Sciatic nerve (tissue), 2 donors: Measurements from ENCODE around the gene MACROD2. TPM values are rescaled to one million over a fixed set of nuclear protein-coding genes. Genes with fewer than 3 reads are reported as not detected.

Source experiments
- ATAC-seq: fragments of 200-7000 bp; cut with Tn5 transposase; one replicate; pipeline ENCODE4 v1.9.1; 2020; ENCODE audit warnings: mild to moderate bottlenecking, moderate library complexity
- DNase-seq: peaks from one replicate; pipeline ENCODE4 v3.0.0-alpha.2; 2020; ENCODE audit warnings: low spot score
- intact Hi-C: fragments of 100-400 bp; cut with DNase I; formaldehyde crosslinking; loops from one replicate; pipeline ENCODE4 v1.14.2; 2022
- total RNA-seq: library from RNA; stranded (reverse); fragmentation: NEBNext Ultra II Directional; extraction: Animal tissue kit (Norgen Biotek cat#: 25700); gene quantifications from one replicate; pipeline ENCODE4 v1.2.1, GENCODE V29; 2021
- donor health status: DM: no; HTN: no; CAD: no.
- donor health status: DM: no; HTN: no; CAD: no.

Gene MACROD2
- total RNA-seq, 1 donor from 2014 or later, result 13.8 TPM

DNA sequence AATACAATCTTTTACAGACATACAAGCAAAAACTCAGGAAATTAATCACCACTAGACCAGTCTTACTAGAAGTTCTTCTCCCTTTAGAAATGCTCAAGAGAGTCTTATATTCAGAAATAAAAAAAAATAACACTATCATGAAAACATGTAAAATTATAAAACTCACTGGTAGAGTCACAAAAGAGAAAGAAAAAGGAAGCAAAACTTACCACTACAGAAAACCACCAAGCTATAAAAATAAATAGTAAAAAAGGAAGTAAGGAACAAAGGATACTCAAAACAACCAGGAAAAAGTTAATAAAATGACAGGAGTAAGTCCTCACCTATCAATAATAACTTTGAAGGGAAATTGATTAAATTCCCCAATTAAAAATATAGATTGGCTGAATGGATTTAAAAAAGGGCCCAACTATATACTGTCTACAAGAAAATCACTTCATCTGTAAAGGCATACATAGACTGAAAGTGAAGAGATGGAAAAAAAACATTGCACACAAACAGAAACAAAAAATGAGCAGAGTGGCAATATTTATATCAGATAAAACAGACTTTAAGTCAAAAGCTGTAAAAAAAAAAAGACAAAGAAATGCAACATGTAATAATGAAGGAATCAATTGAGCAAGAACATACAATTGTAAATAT lies 2088.4 kb downstream of the MACROD2 start:
- ATAC-seq (no peak), DNase-seq (no peak)
- intact Hi-C loops, result no loop called here

- intact Hi-C loops, result no loop called here
- ATAC-seq (peak; percentile 63), DNase-seq (no peak)
Observed at GRCh38 chr20:16095226-16095625, 2099.9 kb downstream of the MACROD2 start.

DNA sequence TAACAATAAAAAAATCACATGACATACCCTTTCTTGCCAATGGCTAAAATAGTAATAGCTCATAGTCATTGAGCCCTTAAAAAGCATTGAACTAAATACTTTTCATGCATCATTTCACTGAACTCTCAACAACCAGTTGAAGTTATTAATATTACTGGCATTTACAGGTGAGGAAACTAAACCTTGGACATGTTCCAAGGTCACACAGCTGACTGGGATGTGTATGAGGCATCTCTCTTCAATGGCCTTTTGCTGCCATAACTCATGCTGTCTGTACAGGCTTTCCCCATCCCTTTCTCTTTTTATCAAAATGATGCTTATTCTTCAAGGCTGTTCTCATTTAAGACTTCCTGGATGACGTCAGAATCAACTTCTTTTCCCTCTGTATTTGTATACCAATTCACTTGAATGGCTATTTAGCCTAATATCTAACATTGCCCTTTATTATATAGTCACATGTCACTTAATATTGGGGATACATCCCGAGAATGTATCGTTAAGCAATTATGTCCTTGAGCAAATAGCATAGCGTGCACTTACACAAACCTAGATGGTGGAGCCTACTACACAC lies 2101.5 kb downstream of the MACROD2 start:
- DNase-seq (no peak), ATAC-seq (no peak)
- intact Hi-C loops, result no loop called here

GRCh38 chr20:16097788-16098187 lies 2102.5 kb downstream of the MACROD2 start:
- intact Hi-C loops, result no loop called here
- no peak for DNase-seq
- ATAC-seq, result no peak

- ATAC-seq, result peak; percentile 92
- DNase-seq, result no peak
- intact Hi-C loops, result no loop called here
Observed at GRCh38 chr20:16098890-16099639, 2103.7 kb downstream of the MACROD2 start.

- DNase-seq (no peak), ATAC-seq (peak; percentile 33)
- intact Hi-C loops, result no loop called here
Observed at GRCh38 chr20:16100111-16100510, 2104.8 kb downstream of the MACROD2 start.

GRCh38 chr20:16100767-16101166 lies 2105.5 kb downstream of the MACROD2 start:
- ATAC-seq, result no peak
- DNase-seq, result no peak
- intact Hi-C loops, result no loop called here

Other genes with a start within 250 kb of the MACROD2 start
- gene ESF1, start 210.6 kb upstream of the MACROD2 start, total RNA-seq, result 21.5 TPM
- 28.2 TPM for gene NDUFAF5, start 210.5 kb upstream of the MACROD2 start, total RNA-seq
- gene SEL1L2, start 4.9 kb upstream of the MACROD2 start, total RNA-seq, result not detected